Naive B cell (primary cell): ENCODE measurements around the gene RNF126. TPM values are rescaled to one million over a fixed set of nuclear protein-coding genes. Genes with fewer than 3 reads are reported as not detected.

Experiments used
- ATAC-seq, 2 donors: fragments of 150-1000 bp; cut with Tn5 transposase; 2 replicates each; pipeline ENCODE4 v1.10.0; 2021; ENCODE audit warnings: low read depth in 2 of 2, mild to moderate bottlenecking in 2 of 2, moderate library complexity in 2 of 2
- DNase-seq: peaks from one replicate; pipeline ENCODE4 v3.0.0; 2022
- H3K27ac Mint-ChIP-seq, 6 donors: one replicate each; pipeline ENCODE4 v1.8.0; 2020 to 2022; ENCODE audit warnings: mild to moderate bottlenecking in 6 of 6, mixed read lengths in 6 of 6, moderate library complexity in 5 of 6, inconsistent platforms in 2 of 6
- H3K27me3 Mint-ChIP-seq, 3 donors: one replicate each; pipeline ENCODE4 v1.8.0; 2021 to 2022; ENCODE audit warnings: mixed read lengths in 3 of 3, mild to moderate bottlenecking in 1 of 3
- H3K36me3 Mint-ChIP-seq, 2 donors: one replicate each; pipeline ENCODE4 v1.8.0; 2020 to 2022; ENCODE audit warnings: mixed read lengths in 2 of 2, inconsistent platforms in 1 of 2, mild to moderate bottlenecking in 1 of 2
- H3K4me1 Mint-ChIP-seq, 3 donors: one replicate each; pipeline ENCODE4 v1.8.0; 2020 to 2022; ENCODE audit warnings: mixed read lengths in 3 of 3, inconsistent platforms in 1 of 3, mild to moderate bottlenecking in 1 of 3, moderate library complexity in 1 of 3
- H3K4me3 Mint-ChIP-seq, 8 donors: one replicate each; pipeline ENCODE4 v1.8.0; 2020 to 2022; ENCODE audit warnings: mild to moderate bottlenecking in 8 of 8, mixed read lengths in 8 of 8, moderate library complexity in 8 of 8, inconsistent platforms in 2 of 8
- H3K9me3 Mint-ChIP-seq, 7 donors: one replicate each; pipeline ENCODE4 v1.8.0; 2020 to 2022; ENCODE audit warnings: mixed read lengths in 7 of 7, mild to moderate bottlenecking in 5 of 7, inconsistent platforms in 2 of 7, moderate library complexity in 1 of 7
- polyA plus RNA-seq, 6 donors: library from polyadenylated mRNA; unstranded; fragments of 300-500 nt; fragmentation: Illumina TruSeq; gene quantifications; one replicate each; pipeline ENCODE4 v1.2.3, GENCODE V29; 2021; ENCODE audit warnings: low read depth in 6 of 6

RNF126 gene
- polyA plus RNA-seq, 6 donors from 2014 or later, result 51.0 to 72.4 (median 59.1) TPM

- peak overlapping the region in 3 of 8 donors; percentile 24 to 57 (median 45) for H3K4me3 Mint-ChIP-seq
- no peaks in the 10 kb centered on the region for H3K36me3 Mint-ChIP-seq
- H3K27me3 Mint-ChIP-seq, result no peaks in the 10 kb centered on the region
These were observed 7.3 kb downstream of the RNF126 start for GRCh38 chr19:655691-656090.

GRCh38 chr19:653425-653824 lies 9.6 kb downstream of the RNF126 start:
- Mint-ChIP-seq H3K36me3 (no peaks in the 10 kb centered on the region), H3K27me3 (no peaks in the 10 kb centered on the region), H3K4me1 (peaks cover 17 to 27% (median 23%) of the 10 kb centered on the region in 3 donors), H3K4me3 (no peak overlapping the region), H3K9me3 (no peaks in the 10 kb centered on the region), H3K27ac (peak overlapping the region in 1 of 6 donors; percentile 20)
- ATAC-seq, result no peak
- DNase-seq, result no peak

More at GRCh38 chr19:655691-656090, 7.3 kb downstream of the RNF126 start:
- Mint-ChIP-seq H3K9me3 (no peaks in the 10 kb centered on the region), H3K27ac (peak overlapping the region in 1 of 6 donors; percentile 71), H3K4me1 (peaks cover 21 to 48% (median 36%) of the 10 kb centered on the region in 3 donors)
- ATAC-seq, result no peak
- no peak for DNase-seq

DNA sequence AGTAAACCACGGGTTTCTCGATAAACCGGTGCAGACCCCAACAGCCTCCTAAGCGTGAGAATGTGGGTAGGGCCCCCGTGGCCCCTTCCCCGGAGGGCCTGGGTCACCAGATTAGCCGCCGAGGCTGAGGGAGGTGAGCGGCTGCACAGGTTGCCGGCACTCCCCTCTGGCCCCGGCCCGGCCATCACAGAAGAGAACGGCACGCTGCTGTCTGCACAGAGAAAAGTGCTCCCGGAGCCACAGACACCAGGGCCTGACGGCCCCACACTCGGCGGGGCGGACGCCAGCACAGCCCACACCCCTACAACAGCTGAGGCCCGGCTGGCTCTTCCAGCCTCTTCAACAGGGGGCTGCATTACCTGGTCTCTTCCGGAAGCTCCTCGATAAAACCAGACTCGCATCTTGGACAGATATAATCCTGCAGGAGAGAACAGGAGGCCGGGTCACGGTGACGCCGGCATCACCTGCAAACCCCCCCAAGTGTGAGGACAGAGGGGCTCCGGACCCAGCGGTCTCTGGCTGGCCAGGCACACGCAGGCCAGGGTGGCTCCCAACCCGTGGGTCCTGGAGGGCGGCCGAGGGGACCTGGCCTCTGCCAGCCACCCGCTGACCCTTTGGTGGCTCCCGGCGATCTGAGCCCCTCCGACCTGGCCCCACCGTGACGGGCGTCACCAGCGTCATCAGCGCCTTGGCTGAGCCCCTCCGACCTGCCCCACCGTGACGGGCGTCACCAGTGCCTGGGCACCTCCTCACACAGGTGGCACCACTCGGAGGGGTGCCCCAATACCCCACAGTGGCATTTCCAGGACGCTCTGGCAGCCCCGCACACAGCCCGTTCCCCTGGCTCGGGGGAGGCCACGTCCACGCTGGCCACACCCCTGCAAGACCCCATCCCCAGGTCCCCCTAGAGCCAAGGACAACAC lies 10.3 kb downstream of the RNF126 start:
- no peaks in the 10 kb centered on the region for H3K9me3 Mint-ChIP-seq
- no peak overlapping the region for H3K4me3 Mint-ChIP-seq
- no peaks in the 10 kb centered on the region for H3K36me3 Mint-ChIP-seq
- no peak for DNase-seq
- ATAC-seq, result no peak
- H3K27me3 Mint-ChIP-seq, result no peaks in the 10 kb centered on the region
- peaks cover 17 to 26% (median 23%) of the 10 kb centered on the region in 3 donors for H3K4me1 Mint-ChIP-seq
- H3K27ac Mint-ChIP-seq, result no peak overlapping the region

DNA sequence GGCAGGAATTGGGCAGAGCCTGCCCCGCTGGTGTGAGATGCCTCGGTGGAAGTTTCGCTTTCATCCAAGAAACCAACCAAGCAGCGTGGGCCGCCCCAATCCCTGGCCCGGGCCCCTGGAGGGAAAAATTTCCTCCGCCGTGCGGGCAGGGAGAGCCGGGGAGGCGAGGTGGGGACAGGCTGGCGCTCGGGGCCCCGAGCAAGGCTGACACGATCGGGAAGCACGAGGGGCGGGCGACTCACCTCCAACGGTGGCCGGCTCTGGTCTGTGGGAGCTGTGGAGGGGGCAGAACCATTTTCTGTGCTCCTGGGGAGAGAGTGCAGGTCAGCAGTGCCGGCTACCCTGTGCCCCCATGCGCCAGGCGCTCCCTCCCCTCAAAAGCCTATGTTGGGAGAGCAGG lies 11.0 kb downstream of the RNF126 start:
- Mint-ChIP-seq H3K4me1 (peaks cover 17 to 26% (median 17%) of the 10 kb centered on the region in 3 donors), H3K9me3 (no peaks in the 10 kb centered on the region), H3K36me3 (no peaks in the 10 kb centered on the region), H3K27me3 (no peaks in the 10 kb centered on the region), H3K4me3 (no peak overlapping the region), H3K27ac (no peak overlapping the region)
- no peak for DNase-seq
- ATAC-seq, result no peak

- no peaks in the 10 kb centered on the region for H3K9me3 Mint-ChIP-seq
- no peak for DNase-seq
These were observed 11.7 kb downstream of the RNF126 start for GRCh38 chr19:651114-651818.

DNA sequence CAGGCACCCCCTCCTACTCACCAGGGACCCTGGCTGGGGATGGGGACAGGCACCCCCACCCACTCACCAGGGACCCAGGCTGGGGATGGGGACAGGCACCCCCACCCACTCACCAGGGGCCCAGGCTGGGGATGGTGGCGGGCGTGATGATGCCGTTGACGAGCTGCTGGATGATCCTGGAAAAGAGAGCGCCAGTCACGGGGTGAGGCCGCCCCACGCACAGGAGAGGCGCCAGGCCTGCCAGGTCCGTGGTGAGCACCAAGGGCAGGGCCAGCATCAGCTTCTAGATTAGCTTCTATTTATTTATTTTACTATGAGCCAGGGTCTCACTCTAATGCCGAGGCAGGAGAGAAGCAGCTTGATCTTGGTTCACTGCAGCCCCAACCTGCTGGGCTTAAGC lies 12.9 kb downstream of the RNF126 start:
- DNase-seq, result no peak
- H3K4me1 Mint-ChIP-seq, result peaks cover 5 to 12% (median 6%) of the 10 kb centered on the region in 3 donors
- H3K36me3 Mint-ChIP-seq, result peaks cover 0 to 5% of the 10 kb centered on the region in 2 donors
- ATAC-seq, result no peak
- no peak overlapping the region for H3K4me3 Mint-ChIP-seq
- no peak overlapping the region for H3K27ac Mint-ChIP-seq
- H3K27me3 Mint-ChIP-seq, result no peaks in the 10 kb centered on the region
- H3K9me3 Mint-ChIP-seq, result no peaks in the 10 kb centered on the region

More at GRCh38 chr19:651114-651818, 11.7 kb downstream of the RNF126 start:
- ATAC-seq, result no peak
- no peak overlapping the region for H3K4me3 Mint-ChIP-seq
- peak overlapping the region in 1 of 6 donors; percentile 63 for H3K27ac Mint-ChIP-seq
- H3K4me1 Mint-ChIP-seq, result peaks cover 15 to 22% (median 15%) of the 10 kb centered on the region in 3 donors
- H3K36me3 Mint-ChIP-seq, result peaks cover 0 to 3% of the 10 kb centered on the region in 2 donors
- no peaks in the 10 kb centered on the region for H3K27me3 Mint-ChIP-seq

- H3K4me1 Mint-ChIP-seq, result peaks cover 0 to 6% (median 0%) of the 10 kb centered on the region in 3 donors
- no peak overlapping the region for H3K4me3 Mint-ChIP-seq
- no peak for DNase-seq
- peaks cover 0 to 5% of the 10 kb centered on the region in 2 donors for H3K36me3 Mint-ChIP-seq
- ATAC-seq, result no peak
- H3K27ac Mint-ChIP-seq, result no peak overlapping the region
- no peaks in the 10 kb centered on the region for H3K27me3 Mint-ChIP-seq
- H3K9me3 Mint-ChIP-seq, result no peaks in the 10 kb centered on the region
These were observed 13.9 kb downstream of the RNF126 start for GRCh38 chr19:648904-649801.

DNA sequence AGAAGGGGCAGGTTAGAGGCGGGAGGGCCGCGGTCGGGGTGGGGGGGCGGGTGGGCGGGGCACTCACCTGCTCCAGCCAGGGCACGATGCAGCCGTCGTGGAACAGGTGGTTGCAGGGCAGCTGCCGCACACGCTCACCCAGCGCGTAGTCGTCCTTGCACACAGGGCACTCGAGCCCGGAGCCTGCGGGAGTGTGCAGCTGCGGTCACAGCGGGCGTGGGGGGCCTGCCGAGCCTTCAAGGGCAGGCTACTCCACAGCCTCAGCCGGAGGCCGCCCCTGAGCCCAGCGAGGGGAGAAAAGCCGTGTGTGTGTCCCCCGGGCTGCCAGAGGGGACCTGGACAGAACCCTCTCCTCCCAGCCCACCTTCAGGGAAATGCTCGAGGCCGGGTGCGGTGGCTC lies 14.7 kb downstream of the RNF126 start:
- H3K4me3 Mint-ChIP-seq, result peak overlapping the region in 1 of 8 donors; percentile 30
- H3K4me1 Mint-ChIP-seq, result peaks cover 0 to 3% (median 0%) of the 10 kb centered on the region in 3 donors
- H3K36me3 Mint-ChIP-seq, result peaks cover 0 to 5% of the 10 kb centered on the region in 2 donors
- no peaks in the 10 kb centered on the region for H3K27me3 Mint-ChIP-seq
- peak overlapping the region in 1 of 6 donors; percentile 75 for H3K27ac Mint-ChIP-seq
- DNase-seq (no peak), ATAC-seq (no peak)
- no peaks in the 10 kb centered on the region for H3K9me3 Mint-ChIP-seq

DNA sequence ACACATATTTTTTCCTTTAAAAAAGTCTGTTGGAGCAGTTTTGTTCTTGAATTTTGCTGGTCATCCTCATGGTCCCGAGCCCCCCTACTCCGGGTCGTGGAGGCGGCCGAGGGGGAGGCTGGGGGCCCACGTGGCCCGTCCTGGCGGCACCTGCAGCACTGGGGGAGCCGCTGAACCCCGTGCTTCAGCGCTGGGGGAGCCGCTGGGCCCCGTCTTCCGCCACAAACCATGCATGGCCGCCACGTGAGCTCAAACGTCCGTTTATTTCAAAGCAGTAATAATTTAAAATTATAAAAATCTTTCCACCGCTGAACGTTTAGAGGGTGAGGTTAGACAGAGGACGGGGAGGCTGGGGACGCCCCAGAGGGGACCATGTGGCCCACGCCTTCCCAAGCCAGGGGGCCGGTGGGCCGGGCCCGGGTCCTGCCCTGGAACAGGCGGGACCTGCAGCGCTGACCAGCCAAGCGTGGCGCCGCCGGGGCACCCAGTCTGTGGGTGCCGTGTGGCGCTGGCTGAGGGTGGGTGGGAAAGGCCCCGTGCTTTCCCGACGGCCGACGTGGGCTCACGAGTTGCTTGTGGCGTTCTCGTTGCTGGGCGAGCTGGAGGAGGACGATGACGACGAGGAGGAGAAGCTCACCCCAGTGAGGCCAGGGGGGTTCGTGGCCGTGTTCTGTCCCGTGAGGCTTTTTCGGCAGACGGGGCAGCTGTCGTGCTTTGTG lies 15.3 kb downstream of the RNF126 start:
- Mint-ChIP-seq H3K27ac (peak overlapping the region in 1 of 6 donors; percentile 75), H3K36me3 (peaks cover 0 to 5% of the 10 kb centered on the region in 2 donors), H3K4me1 (peaks cover 0 to 3% (median 0%) of the 10 kb centered on the region in 3 donors), H3K27me3 (no peaks in the 10 kb centered on the region), H3K9me3 (no peaks in the 10 kb centered on the region), H3K4me3 (peak overlapping the region in 1 of 8 donors; percentile 30)
- ATAC-seq (peak in 1 of 2 donors; percentile 55), DNase-seq (no peak)

- peaks cover 0 to 5% of the 10 kb centered on the region in 2 donors for H3K36me3 Mint-ChIP-seq
- ATAC-seq, result peak in 1 of 2 donors; percentile 13
- H3K9me3 Mint-ChIP-seq, result no peaks in the 10 kb centered on the region
- H3K4me1 Mint-ChIP-seq, result peaks cover 0 to 3% (median 0%) of the 10 kb centered on the region in 3 donors
- no peaks in the 10 kb centered on the region for H3K27me3 Mint-ChIP-seq
- H3K27ac Mint-ChIP-seq, result peak overlapping the region in 1 of 6 donors; percentile 34
- no peak overlapping the region for H3K4me3 Mint-ChIP-seq
- DNase-seq, result no peak
These were observed 16.0 kb downstream of the RNF126 start for GRCh38 chr19:646779-647565.

- ATAC-seq, result no peak
These were observed 16.9 kb downstream of the RNF126 start for GRCh38 chr19:645912-646778.

More at GRCh38 chr19:645912-646778, 16.9 kb downstream of the RNF126 start:
- H3K4me3 Mint-ChIP-seq, result no peak overlapping the region
- H3K4me1 Mint-ChIP-seq, result peaks cover 0 to 3% (median 0%) of the 10 kb centered on the region in 3 donors
- DNase-seq, result no peak
- peak overlapping the region in 1 of 6 donors; percentile 58 for H3K27ac Mint-ChIP-seq
- H3K36me3 Mint-ChIP-seq, result peaks cover 0 to 5% of the 10 kb centered on the region in 2 donors
- no peaks in the 10 kb centered on the region for H3K9me3 Mint-ChIP-seq
- H3K27me3 Mint-ChIP-seq, result no peaks in the 10 kb centered on the region
